Peyer's patch (tissue), 4 donors: ENCODE results near the gene HLCS. TPM values are rescaled to one million over a fixed set of nuclear protein-coding genes. Genes with fewer than 3 reads are reported as not detected.
A peak's percentile ranks its signal among the peaks of the same experiment; 100 is the strongest.

Source experiments
- DNase-seq, 3 donors: peaks; one replicate each; pipeline ENCODE4 v3.0.0-alpha.2; 2017 to 2019
- H3K27ac ChIP-seq, 4 donors: fragments of 200-600 bp; sonication (generic); one replicate each; pipeline ENCODE4 v1.5.1; 2016 to 2019
- H3K27me3 ChIP-seq, 2 donors: fragments of 200-600 bp; sonication (generic); one replicate each; pipeline ENCODE4 v1.5.1; 2019
- H3K36me3 ChIP-seq, 3 donors: fragments of 200-600 bp; sonication (generic); one replicate each; pipeline ENCODE4 v1.5.1; 2016 to 2019
- H3K4me1 ChIP-seq, 4 donors: fragments of 200-600 bp; sonication (generic); one replicate each; pipeline ENCODE4 v1.5.1; 2016 to 2019
- H3K4me3 ChIP-seq, 4 donors: fragments of 200-600 bp; sonication (generic); 1 replicate in 3 of 4; 2 replicates in 1 of 4; pipeline ENCODE4 v1.5.1; 2016 to 2019; ENCODE audit warnings: mild to moderate bottlenecking in 1 of 4
- H3K9me3 ChIP-seq, 4 donors: fragments of 200-600 bp; sonication (generic); one replicate each; pipeline ENCODE4 v1.5.1; 2016 to 2019; ENCODE audit warnings: mild to moderate bottlenecking in 1 of 4
- POLR2A ChIP-seq, 2 donors: fragments of 450-650 bp; IDR thresholded peaks; one replicate each; pipeline ENCODE4 v1.5.1; 2017; ENCODE audit warnings: antibody characterized with exemption in 2 of 2, mild to moderate bottlenecking in 2 of 2, moderate library complexity in 2 of 2
- total RNA-seq, 4 donors: library from RNA; depleted of rRNA; stranded (reverse); fragments of >200 nt; gene quantifications; one replicate each; pipeline ENCODE4 v1.1.0, GENCODE V29; 2016
- TF ChIP-seq, protein P1 (sequence below), 6 experiments: fragments of 450-650 bp in 4 of 6; fragments of 200-600 bp in 2 of 6; sonication (generic) in 1 of 6; IDR thresholded peaks; one replicate each; pipeline ENCODE4 v1.5.1; 2017 to 2019; ENCODE audit warnings: antibody characterized with exemption in 6 of 6, mild to moderate bottlenecking in 3 of 6, moderate library complexity in 1 of 6

HLCS gene
- total RNA-seq, 4 donors from 2014 or later = 14.9 to 27.9 (median 24.3) TPM

GRCh38 chr21:36708286-36709029 is 258.0 kb downstream of the HLCS start:
- H3K4me1 ChIP-seq = peaks cover 0 to 46% (median 2%) of the 10 kb centered on the region in 4 donors
- H3K9me3 ChIP-seq = no peaks in the 10 kb centered on the region
- no peak overlapping the region for H3K27ac ChIP-seq
- H3K27me3 ChIP-seq = peaks cover 0 to 80% of the 10 kb centered on the region in 2 donors
- TF ChIP-seq, protein P1, sequence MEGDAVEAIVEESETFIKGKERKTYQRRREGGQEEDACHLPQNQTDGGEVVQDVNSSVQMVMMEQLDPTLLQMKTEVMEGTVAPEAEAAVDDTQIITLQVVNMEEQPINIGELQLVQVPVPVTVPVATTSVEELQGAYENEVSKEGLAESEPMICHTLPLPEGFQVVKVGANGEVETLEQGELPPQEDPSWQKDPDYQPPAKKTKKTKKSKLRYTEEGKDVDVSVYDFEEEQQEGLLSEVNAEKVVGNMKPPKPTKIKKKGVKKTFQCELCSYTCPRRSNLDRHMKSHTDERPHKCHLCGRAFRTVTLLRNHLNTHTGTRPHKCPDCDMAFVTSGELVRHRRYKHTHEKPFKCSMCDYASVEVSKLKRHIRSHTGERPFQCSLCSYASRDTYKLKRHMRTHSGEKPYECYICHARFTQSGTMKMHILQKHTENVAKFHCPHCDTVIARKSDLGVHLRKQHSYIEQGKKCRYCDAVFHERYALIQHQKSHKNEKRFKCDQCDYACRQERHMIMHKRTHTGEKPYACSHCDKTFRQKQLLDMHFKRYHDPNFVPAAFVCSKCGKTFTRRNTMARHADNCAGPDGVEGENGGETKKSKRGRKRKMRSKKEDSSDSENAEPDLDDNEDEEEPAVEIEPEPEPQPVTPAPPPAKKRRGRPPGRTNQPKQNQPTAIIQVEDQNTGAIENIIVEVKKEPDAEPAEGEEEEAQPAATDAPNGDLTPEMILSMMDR (IDR thresholded peaks at IDR 0.05) = no peak
- no peak for TF ChIP-seq POLR2A (IDR thresholded peaks at IDR 0.05)
- H3K4me3 ChIP-seq = peak overlapping the region in 1 of 4 donors; percentile 22
- DNase-seq = peak in 1 of 3 donors; percentile 13
- H3K36me3 ChIP-seq = no peaks in the 10 kb centered on the region

DNA sequence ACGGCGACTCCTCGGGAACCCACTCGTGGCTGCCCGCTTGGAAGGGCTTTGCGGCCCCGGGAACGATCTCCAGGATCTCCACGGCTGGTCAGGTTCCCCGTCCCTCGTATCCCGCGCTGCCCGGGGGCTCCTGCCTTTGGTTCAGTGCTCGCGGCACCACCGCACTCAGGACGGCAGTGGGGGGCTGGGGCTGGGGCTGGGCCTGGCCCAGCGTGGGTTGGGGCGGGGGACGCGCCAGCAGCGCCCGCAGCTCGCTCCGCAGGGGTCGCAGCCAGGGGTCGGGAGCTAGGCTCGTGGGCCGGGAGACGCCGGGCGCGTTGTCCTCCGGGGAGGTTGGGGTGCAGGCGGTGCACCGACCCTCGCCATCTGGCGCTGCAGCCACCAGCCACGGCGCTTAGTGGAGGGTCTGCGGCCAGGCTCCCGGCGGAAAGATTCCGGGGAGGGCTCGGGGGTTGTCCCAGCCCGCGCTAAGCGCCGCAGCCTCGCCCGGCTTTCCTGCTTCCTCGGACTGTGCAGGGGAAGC is 258.6 kb downstream of the HLCS start:
- Histone ChIP-seq H3K27ac (no peak overlapping the region), H3K9me3 (no peaks in the 10 kb centered on the region), H3K4me1 (peaks cover 0 to 46% (median 2%) of the 10 kb centered on the region in 4 donors), H3K4me3 (no peak overlapping the region), H3K27me3 (peaks cover 0 to 80% of the 10 kb centered on the region in 2 donors), H3K36me3 (no peaks in the 10 kb centered on the region)
- peak in 1 of 3 donors; percentile 34 for DNase-seq
- TF ChIP-seq, protein P1 (IDR thresholded peaks at IDR 0.05) = no peak
- no peak for TF ChIP-seq POLR2A (IDR thresholded peaks at IDR 0.05)

DNA sequence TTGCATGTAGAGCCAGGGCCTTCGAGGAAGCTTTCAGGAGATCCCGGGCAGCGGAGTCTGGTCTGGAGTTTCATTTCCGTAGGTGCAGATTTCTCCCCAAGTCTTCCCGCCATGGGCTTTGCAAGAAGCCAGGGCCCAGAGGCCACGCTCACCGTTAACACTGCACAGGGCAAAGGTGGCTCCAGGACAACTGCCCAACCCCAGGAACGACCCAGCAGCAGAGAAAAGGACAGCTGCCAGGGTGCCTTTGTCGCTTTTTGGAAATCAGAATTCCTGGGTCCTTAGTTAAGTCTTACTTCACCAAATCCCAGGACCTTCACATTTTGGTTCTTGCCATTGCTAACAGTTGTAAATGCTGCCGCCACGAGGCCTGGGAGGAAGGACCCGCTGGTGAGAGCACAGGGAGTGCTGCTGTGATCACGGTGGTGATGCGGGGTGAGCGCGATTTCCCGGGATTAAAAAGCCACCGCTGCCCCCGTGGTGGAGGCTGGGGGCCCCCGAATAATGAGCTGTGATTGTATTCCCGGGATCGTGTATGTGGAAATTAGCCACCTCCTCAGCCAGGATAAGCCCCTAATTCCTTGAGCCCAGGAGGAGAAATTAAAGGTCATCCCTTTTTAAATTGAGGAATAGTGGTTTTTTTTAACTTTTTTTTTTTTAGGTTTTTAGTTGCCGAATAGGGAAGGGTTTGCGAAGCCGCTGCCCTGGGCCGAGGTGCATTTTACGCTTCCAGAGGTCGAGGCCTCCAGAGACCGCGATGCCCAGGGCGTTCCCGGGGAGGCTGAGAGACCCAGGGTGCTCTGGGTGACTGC is 259.3 kb downstream of the HLCS start:
- no peak for TF ChIP-seq POLR2A (IDR thresholded peaks at IDR 0.05)
- Histone ChIP-seq H3K4me3 (no peak overlapping the region), H3K27ac (no peak overlapping the region), H3K9me3 (no peaks in the 10 kb centered on the region), H3K27me3 (peaks cover 0 to 75% of the 10 kb centered on the region in 2 donors), H3K4me1 (peaks cover 0 to 46% (median 2%) of the 10 kb centered on the region in 4 donors), H3K36me3 (no peaks in the 10 kb centered on the region)
- peak in 1 of 3 donors; percentile 42 for DNase-seq

GRCh38 chr21:36706482-36706852 is 260.0 kb downstream of the HLCS start:
- no peak overlapping the region for H3K4me3 ChIP-seq
- H3K4me1 ChIP-seq = peaks cover 0 to 47% (median 2%) of the 10 kb centered on the region in 4 donors
- TF ChIP-seq, protein P1 (IDR thresholded peaks at IDR 0.05) = no peak
- TF ChIP-seq POLR2A (IDR thresholded peaks at IDR 0.05) = no peak
- no peaks in the 10 kb centered on the region for H3K9me3 ChIP-seq
- H3K27me3 ChIP-seq = peaks cover 0 to 73% of the 10 kb centered on the region in 2 donors
- H3K27ac ChIP-seq = no peak overlapping the region
- H3K36me3 ChIP-seq = no peaks in the 10 kb centered on the region
- DNase-seq = peak in 1 of 3 donors; percentile 5

DNA sequence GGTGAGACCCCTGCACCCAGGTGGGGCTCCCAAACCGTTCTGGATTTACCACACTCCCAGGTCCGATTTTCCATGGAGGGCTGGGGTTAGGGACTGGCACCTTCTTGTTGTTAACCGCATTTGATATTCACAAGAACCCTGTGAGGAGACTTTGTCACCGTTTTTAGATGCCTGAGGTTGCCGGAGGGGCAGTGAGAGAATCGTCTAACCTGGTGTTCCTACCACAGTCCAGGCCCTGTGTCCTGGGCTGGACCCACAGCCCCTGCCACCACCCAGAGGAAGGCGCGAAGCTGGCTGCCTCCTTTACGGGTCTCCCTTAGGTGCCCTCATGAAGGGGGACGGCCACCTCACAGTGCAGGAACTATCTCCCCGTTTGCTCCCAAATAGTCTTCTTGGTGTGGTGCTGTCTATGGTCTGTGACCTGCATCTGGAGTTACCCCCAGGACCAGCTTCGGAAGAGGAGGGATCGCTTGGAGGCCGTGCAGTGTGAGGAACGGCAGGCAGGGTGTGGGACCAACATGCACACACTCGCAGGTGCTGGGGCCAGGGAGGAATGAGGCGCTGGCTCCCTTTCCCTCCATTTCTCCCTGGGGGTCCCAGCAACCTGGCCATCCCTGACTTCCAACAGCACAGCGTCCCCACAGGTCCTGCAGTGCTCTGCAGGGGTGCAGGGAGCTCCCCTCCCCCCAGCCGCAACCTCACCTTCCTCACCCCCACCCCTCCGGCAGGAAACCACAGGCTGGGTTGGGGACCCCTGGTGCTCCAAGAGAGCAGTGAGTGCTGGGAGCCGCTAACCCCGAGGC is 260.6 kb downstream of the HLCS start:
- H3K4me1 ChIP-seq = peaks cover 0 to 53% (median 3%) of the 10 kb centered on the region in 4 donors
- H3K36me3 ChIP-seq = no peaks in the 10 kb centered on the region
- peaks cover 0 to 79% of the 10 kb centered on the region in 2 donors for H3K27me3 ChIP-seq
- peak in 1 of 3 donors; percentile 34 for DNase-seq
- no peak overlapping the region for H3K4me3 ChIP-seq
- H3K9me3 ChIP-seq = no peaks in the 10 kb centered on the region
- H3K27ac ChIP-seq = no peak overlapping the region
- no peak for TF ChIP-seq POLR2A (IDR thresholded peaks at IDR 0.05)
- TF ChIP-seq, protein P1 (IDR thresholded peaks at IDR 0.05) = no peak
